Neuronal stem cell (in vitro differentiated cells): Measurements from ENCODE around the gene USP10.

Source experiments
- DNase-seq: peaks from one replicate; pipeline ENCODE4 v3.0.0-alpha.2; 2013; ENCODE audit warnings: low spot score
- H2AFZ ChIP-seq: one replicate; pipeline ENCODE4 v1.6.1; 2013; ENCODE audit warnings: mild to moderate bottlenecking, low read length, inconsistent platforms
- H2AK5ac ChIP-seq: 2 replicates; pipeline ENCODE4 v1.6.1; 2013; ENCODE audit warnings: low read depth, mild to moderate bottlenecking, inconsistent platforms, low read length, moderate library complexity, mixed read lengths
- H2BK120ac ChIP-seq: 2 replicates; pipeline ENCODE4 v1.6.1; 2013; ENCODE audit warnings: low read depth, mild to moderate bottlenecking, inconsistent platforms, low read length, moderate library complexity, mixed read lengths
- H2BK12ac ChIP-seq: one replicate; pipeline ENCODE4 v1.6.1; 2013; ENCODE audit warnings: low read length, inconsistent platforms
- H2BK15ac ChIP-seq: 2 replicates; pipeline ENCODE4 v1.6.1; 2013; ENCODE audit warnings: mild to moderate bottlenecking, low read length, inconsistent platforms, mixed read lengths
- H2BK5ac ChIP-seq: one replicate; pipeline ENCODE4 v1.6.1; 2013; ENCODE audit warnings: inconsistent platforms, mild to moderate bottlenecking, low read length, moderate library complexity
- H3K14ac ChIP-seq: one replicate; pipeline ENCODE4 v1.6.1; 2013; ENCODE audit warnings: low read length, inconsistent platforms
- H3K18ac ChIP-seq: 2 replicates; pipeline ENCODE4 v1.6.1; 2013; ENCODE audit warnings: low read length, inconsistent platforms
- H3K23ac ChIP-seq: 2 replicates; pipeline ENCODE4 v1.6.1; 2013; ENCODE audit warnings: low read depth, mild to moderate bottlenecking, mixed read lengths, low read length, inconsistent platforms; ENCODE audit not compliant: poor library complexity
- H3K27ac ChIP-seq: replicated peaks from 3 replicates; pipeline ENCODE4 v1.5.1; 2013; ENCODE audit warnings: low read length, inconsistent platforms
- H3K27me3 ChIP-seq, 3 experiments: 2 replicates each; pipeline ENCODE4 v1.6.1; 2013; ENCODE audit warnings: low read length in 3 of 3, mild to moderate bottlenecking in 2 of 3, inconsistent platforms in 1 of 3, low read depth in 1 of 3, mixed read lengths in 1 of 3, moderate library complexity in 1 of 3; ENCODE audit not compliant: control insufficient read depth in 3 of 3, insufficient read depth in 3 of 3
- H3K36me3 ChIP-seq, 2 donors: replicated peaks in 1 of 2; 2 replicates each; pipeline ENCODE4 v1.6.1; 2013; ENCODE audit warnings: low read length in 2 of 2; ENCODE audit not compliant: control insufficient read depth in 2 of 2, insufficient read depth in 2 of 2
- H3K4ac ChIP-seq: 2 replicates; pipeline ENCODE4 v1.6.1; 2013; ENCODE audit warnings: inconsistent platforms, mild to moderate bottlenecking, low read length, moderate library complexity
- H3K4me1 ChIP-seq, 2 donors: 1 replicate in 1 of 2; 2 replicates in 1 of 2; pipeline ENCODE4 v1.6.1; 2013; ENCODE audit warnings: low read length in 2 of 2, low read depth in 1 of 2; ENCODE audit not compliant: control insufficient read depth in 2 of 2, insufficient read depth in 1 of 2
- H3K4me2 ChIP-seq: one replicate; pipeline ENCODE4 v1.6.1; 2013; ENCODE audit warnings: mild to moderate bottlenecking, low read length, inconsistent platforms; ENCODE audit not compliant: insufficient read depth, poor library complexity, severe bottlenecking
- H3K4me3 ChIP-seq, 2 donors: 2 replicates each; pipeline ENCODE4 v1.5.1; 2013; ENCODE audit warnings: low read length in 2 of 2, mild to moderate bottlenecking in 2 of 2, inconsistent platforms in 1 of 2, moderate library complexity in 1 of 2
- H3K79me1 ChIP-seq: one replicate; pipeline ENCODE4 v1.6.1; 2013; ENCODE audit warnings: low read depth, mild to moderate bottlenecking, inconsistent platforms, low read length, moderate library complexity
- H3K9ac ChIP-seq: one replicate; pipeline ENCODE4 v1.6.1; 2013; ENCODE audit warnings: mild to moderate bottlenecking, low read depth, low read length, inconsistent platforms; ENCODE audit not compliant: poor library complexity
- H3K9me3 ChIP-seq, 2 donors: replicated peaks in 1 of 2; 2 replicates each; pipeline versions ENCODE3 to v1.6.1; 2013; ENCODE audit warnings: low read length in 2 of 2, mild to moderate bottlenecking in 2 of 2, inconsistent platforms in 1 of 2, low read depth in 1 of 2, mixed read lengths in 1 of 2, moderate library complexity in 1 of 2; ENCODE audit not compliant: control insufficient read depth in 2 of 2, insufficient read depth in 1 of 2
- H4K8ac ChIP-seq: one replicate; pipeline ENCODE4 v1.6.1; 2013; ENCODE audit warnings: low read depth, mild to moderate bottlenecking, inconsistent platforms, low read length, moderate library complexity
- H4K91ac ChIP-seq: one replicate; pipeline ENCODE4 v1.6.1; 2013; ENCODE audit warnings: low read length, low read depth, mild to moderate bottlenecking, inconsistent platforms; ENCODE audit not compliant: poor library complexity
- WGBS, 2 donors: extraction: QIAGEN DNeasy Blood & Tissue Kit; methylation state at CpG; one replicate each; pipeline ENCODE4 v1.1.7; 2013; ENCODE audit warnings: missing lambda C conversion rate in 2 of 2, mixed read lengths in 1 of 2; ENCODE audit not compliant: insufficient read length in 2 of 2, insufficient replicate concordance in 1 of 2; ENCODE audit errors: extremely low coverage in 2 of 2; 5-methylcytosine and 5-hydroxymethylcytosine counted together

Gene USP10

GRCh38 chr16:84766978-84767773 is 67.4 kb downstream of the USP10 start:
- no peak overlapping the region for H3K14ac ChIP-seq
- H3K23ac ChIP-seq, result no peak overlapping the region
- H3K4me1 ChIP-seq, result peaks cover 0 to 13% of the 10 kb centered on the region in 2 donors
- peaks cover 3% of the 10 kb centered on the region for H3K79me1 ChIP-seq
- no peak overlapping the region for H2AFZ ChIP-seq
- H3K4ac ChIP-seq, result no peak overlapping the region
- no peak for DNase-seq
- no peaks in the 10 kb centered on the region for H3K9me3 ChIP-seq
- H4K91ac ChIP-seq, result no peak overlapping the region
- no peak overlapping the region for H2BK12ac ChIP-seq
- no CpG with 5 or more reads among the region's 11 CpGs for WGBS, 2 donors
- no peaks in the 10 kb centered on the region for H3K27me3 ChIP-seq
- no peak overlapping the region for H3K4me2 ChIP-seq
- peaks cover 39 to 93% of the 10 kb centered on the region in 2 donors for H3K36me3 ChIP-seq
- no peak overlapping the region for H2BK5ac ChIP-seq
- H3K18ac ChIP-seq, result no peak overlapping the region
- no peak overlapping the region for H2AK5ac ChIP-seq
- no peak overlapping the region for H3K27ac ChIP-seq
- no peak overlapping the region for H3K9ac ChIP-seq
- H3K4me3 ChIP-seq, result no peak overlapping the region
- H2BK15ac ChIP-seq, result no peak overlapping the region
- no peak overlapping the region for H2BK120ac ChIP-seq
- no peak overlapping the region for H4K8ac ChIP-seq

- Histone ChIP-seq H3K18ac (no peak overlapping the region), H2BK12ac (no peak overlapping the region), H3K79me1 (peaks cover 3% of the 10 kb centered on the region), H3K23ac (no peak overlapping the region), H3K4me1 (peaks cover 0 to 13% of the 10 kb centered on the region in 2 donors), H3K9ac (no peak overlapping the region), H3K4me2 (no peak overlapping the region), H3K14ac (no peak overlapping the region), H2AK5ac (no peak overlapping the region), H3K4me3 (no peak overlapping the region), H3K4ac (no peak overlapping the region), H2BK5ac (no peak overlapping the region), H3K27ac (no peak overlapping the region), H3K27me3 (no peaks in the 10 kb centered on the region), H2BK15ac (no peak overlapping the region), H4K8ac (no peak overlapping the region), H2AFZ (no peak overlapping the region), H2BK120ac (no peak overlapping the region), H4K91ac (no peak overlapping the region), H3K36me3 (peaks cover 46 to 95% of the 10 kb centered on the region in 2 donors), H3K9me3 (no peaks in the 10 kb centered on the region)
- DNase-seq, result no peak
- WGBS, 2 donors, result no CpG with 5 or more reads among the region's 4 CpGs
Measured at GRCh38 chr16:84768061-84768807, 68.4 kb downstream of the USP10 start.

GRCh38 chr16:84768808-84769197 is 69.0 kb downstream of the USP10 start:
- no peak overlapping the region for H2BK15ac ChIP-seq

GRCh38 chr16:84769416-84769815 is 69.6 kb downstream of the USP10 start:
- Histone ChIP-seq H2AK5ac (no peak overlapping the region), H3K9ac (no peak overlapping the region), H3K27me3 (no peaks in the 10 kb centered on the region), H2BK5ac (no peak overlapping the region), H3K4me3 (no peak overlapping the region), H2BK15ac (no peak overlapping the region), H3K36me3 (peaks cover 45 to 93% of the 10 kb centered on the region in 2 donors), H2AFZ (no peak overlapping the region), H3K79me1 (no peaks in the 10 kb centered on the region), H3K4ac (no peak overlapping the region), H3K18ac (no peak overlapping the region), H3K9me3 (no peaks in the 10 kb centered on the region), H2BK12ac (no peak overlapping the region), H3K14ac (no peak overlapping the region), H3K23ac (no peak overlapping the region), H4K91ac (no peak overlapping the region), H3K4me2 (no peak overlapping the region), H3K27ac (no peak overlapping the region), H4K8ac (no peak overlapping the region), H2BK120ac (no peak overlapping the region), H3K4me1 (peaks cover 0 to 13% of the 10 kb centered on the region in 2 donors)
- no peak for DNase-seq
- no CpG with 5 or more reads among the region's 3 CpGs for WGBS, 2 donors

More at GRCh38 chr16:84768808-84769197, 69.0 kb downstream of the USP10 start:
- Histone ChIP-seq H3K9me3 (no peaks in the 10 kb centered on the region), H4K8ac (no peak overlapping the region), H3K18ac (no peak overlapping the region), H3K4me3 (no peak overlapping the region), H3K27me3 (no peaks in the 10 kb centered on the region), H2AFZ (no peak overlapping the region), H2BK120ac (no peak overlapping the region), H3K4me1 (peaks cover 0 to 13% of the 10 kb centered on the region in 2 donors), H3K4ac (no peak overlapping the region), H3K14ac (no peak overlapping the region), H2BK5ac (no peak overlapping the region), H3K79me1 (no peaks in the 10 kb centered on the region), H3K9ac (no peak overlapping the region), H3K27ac (no peak overlapping the region), H4K91ac (no peak overlapping the region), H3K36me3 (peaks cover 46 to 95% of the 10 kb centered on the region in 2 donors), H3K4me2 (no peak overlapping the region), H2AK5ac (no peak overlapping the region), H2BK12ac (no peak overlapping the region), H3K23ac (no peak overlapping the region)
- WGBS, 2 donors, result no CpG with 5 or more reads among the region's 4 CpGs
- DNase-seq, result no peak
